Activated CD4-positive, alpha-beta T cell treated with anti-CD3 and anti-CD28 coated beads, Interleukin-2, amount 50 U/mL, for 24 hours (primary cell): Measurements from ENCODE around the gene C5orf58.
"Not testable (repeated sequence)": the region's sequence is repeated elsewhere in the genome, so short reads cannot be mapped to it uniquely, and the experiment has no call there.

ENCODE experiments used
- DNase-seq, 2 donors: peaks; one replicate each; pipeline ENCODE4 v3.0.0-alpha.2; 2020; ENCODE audit warnings: low read depth in 1 of 2, low spot score in 1 of 2

C5orf58 gene

GRCh38 chr5:170223360-170223759 lies 9.4 kb upstream of the C5orf58 start:
- DNase-seq: no peak

DNA sequence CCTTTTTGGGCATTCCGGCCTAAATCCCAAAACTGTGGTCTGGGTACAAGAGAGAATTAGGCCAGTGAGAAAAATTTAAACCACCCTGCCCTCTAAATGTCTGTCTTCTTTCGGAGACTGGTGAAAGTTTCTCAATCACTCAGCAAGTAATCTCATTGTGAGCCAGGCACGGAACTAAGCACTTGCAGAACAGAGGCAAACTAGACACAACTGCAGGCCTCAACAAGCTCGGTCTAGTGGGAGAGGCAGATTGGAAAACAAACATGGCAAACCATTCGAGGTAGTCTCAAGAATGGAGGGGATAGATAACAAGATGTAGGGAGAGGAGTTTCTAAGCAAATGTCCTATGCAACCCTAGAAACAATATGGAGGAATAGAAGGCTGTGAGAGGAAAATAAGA lies 8.9 kb upstream of the C5orf58 start:
- DNase-seq: no peak

- DNase-seq: peak; percentile 50 to 73
Measured at GRCh38 chr5:170225326-170226128, 7.3 kb upstream of the C5orf58 start.

DNA sequence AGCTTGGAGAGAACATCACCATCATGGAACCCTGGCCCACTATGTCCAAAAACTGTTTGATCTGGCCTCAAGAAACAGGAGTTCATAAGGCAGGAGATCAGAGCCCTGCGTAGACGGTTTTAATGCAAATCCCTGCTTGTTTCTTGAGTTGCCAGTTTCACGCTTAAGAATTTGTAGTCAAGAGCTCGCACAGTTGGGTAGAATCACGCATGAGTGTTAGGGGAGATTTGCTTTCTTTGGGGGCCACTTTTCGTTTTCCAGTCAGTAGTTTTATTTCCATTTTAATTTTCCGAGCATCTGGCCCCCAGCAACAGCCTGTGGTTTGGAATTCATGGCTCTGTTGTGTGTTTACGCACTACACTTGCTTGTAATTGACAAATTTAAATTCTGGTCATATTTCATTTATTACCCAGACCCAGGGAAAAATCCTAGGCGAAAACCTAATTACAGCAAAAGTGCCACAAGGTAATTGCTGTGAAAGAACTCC lies 6.6 kb upstream of the C5orf58 start:
- DNase-seq: no peak

DNA sequence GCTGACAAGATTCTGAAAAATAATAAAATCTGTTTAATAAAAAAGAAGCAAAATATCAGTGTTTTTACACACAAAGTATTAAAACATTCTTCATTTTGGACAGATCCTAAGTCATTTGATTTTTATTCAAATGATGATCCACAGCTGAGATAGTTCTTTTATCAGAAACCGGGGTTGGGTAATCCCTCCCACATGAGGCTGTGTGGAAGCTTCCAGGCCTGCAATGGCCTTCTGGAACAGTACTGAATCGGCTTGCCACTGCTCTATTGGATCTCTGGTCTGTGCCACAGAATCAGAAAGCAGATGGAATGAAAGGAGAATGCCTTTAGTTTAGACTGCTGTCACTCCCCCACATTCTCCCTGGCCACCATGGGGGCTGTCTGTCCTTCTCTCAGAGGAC lies 6.1 kb upstream of the C5orf58 start:
- no peak for DNase-seq

DNA sequence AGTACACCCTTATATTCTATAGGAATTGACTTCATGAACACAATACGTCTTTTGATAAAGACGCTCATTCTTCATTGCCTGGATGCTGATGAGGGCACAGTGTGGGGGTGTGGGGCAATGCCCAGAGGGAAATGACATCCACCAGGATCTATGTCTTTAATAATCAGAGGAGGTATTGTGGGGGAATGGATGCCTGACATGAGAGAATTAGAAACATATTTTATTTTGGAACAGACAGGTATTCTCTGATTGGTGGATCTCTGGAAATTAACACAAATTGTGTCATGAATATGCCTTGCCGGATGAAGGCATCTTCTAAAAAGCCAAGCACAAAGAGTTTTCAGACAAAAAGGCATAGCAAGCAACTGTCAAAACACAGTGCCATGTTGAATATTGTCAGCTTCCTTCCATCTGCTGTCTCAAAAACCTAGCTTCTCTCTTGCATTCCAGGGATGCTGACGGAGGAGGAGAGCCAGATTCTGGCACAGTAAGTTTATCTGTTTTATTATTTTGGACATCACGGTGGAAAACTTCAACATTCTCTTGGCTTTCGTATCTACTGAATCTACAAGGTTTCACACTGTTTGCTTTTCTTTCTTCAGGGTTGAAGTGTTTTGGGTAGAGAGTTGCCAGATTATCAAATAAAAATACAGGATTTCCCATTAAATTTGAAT lies 3.9 kb upstream of the C5orf58 start:
- DNase-seq: no peak

DNA sequence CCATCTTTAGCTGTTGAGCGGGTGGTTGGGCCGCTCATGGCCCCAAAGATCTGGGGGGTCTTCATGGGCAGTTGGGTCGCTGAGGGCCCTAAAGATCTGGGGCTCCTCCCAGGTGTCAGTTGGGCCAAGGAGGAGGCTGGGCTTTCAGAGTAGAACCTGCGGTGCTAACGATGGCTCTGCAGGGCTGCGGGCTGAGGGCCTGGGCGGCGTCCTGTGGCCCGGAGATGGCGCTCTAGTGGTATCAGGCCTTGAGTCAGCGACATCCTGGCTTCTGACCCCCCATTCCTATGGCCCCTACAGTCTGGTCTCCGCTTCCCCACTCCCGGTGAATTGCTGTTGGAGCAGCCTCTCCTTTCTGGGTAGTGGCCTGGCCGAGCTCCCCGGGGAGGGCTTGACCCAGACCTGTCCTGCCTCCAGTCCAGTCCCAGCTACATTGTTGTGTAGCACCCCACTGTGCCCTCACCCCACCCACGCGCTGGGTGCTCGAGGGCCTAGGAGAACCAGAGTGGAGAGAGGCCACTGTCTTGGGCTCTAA lies 640 bp downstream of the C5orf58 start:
- DNase-seq: no peak

DNA sequence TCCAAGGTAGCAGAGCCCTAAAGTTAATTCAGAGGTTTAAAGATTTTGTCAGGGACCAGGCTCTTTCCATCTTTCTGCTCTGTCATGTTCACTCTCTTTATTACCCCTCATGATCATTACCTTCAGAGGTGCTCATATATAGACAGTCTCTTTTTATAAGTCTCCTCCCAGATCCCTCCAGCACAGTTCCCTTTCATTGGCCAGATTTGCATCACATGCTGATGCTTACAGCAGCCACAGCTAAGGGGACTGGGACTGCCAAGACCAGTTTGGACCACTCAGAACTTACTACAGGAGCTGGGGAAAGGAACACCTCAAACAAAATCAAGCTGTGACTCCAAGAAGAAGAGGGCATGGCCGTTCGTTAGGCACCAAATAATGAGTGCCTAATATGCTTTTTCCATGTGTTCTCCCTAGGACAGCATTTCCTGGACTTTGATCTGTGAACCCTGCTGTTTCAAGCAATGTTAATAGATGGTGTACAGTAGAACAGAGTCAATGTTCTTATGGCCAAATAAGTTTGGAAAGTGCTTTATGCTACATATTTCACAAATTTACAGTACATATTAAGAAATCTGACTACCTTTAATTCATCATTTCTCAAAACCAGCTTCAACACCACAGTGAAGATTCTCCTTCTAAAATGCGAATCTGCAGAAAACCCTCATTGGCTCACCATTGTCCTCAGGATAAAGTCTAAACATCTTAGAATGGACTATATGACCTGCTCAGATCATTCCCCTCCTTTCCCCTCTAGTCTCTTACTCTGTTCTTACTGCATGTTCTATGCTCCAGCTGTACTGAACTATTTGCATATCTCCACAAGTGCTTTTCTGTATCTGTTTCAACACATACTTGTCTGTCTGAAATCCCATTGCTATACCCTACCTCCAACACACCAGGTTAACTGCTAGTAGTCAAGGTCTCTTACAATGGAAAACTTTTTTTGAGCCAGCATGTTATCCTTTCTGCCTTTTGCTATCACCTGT lies 3.4 kb downstream of the C5orf58 start:
- no peak for DNase-seq

DNA sequence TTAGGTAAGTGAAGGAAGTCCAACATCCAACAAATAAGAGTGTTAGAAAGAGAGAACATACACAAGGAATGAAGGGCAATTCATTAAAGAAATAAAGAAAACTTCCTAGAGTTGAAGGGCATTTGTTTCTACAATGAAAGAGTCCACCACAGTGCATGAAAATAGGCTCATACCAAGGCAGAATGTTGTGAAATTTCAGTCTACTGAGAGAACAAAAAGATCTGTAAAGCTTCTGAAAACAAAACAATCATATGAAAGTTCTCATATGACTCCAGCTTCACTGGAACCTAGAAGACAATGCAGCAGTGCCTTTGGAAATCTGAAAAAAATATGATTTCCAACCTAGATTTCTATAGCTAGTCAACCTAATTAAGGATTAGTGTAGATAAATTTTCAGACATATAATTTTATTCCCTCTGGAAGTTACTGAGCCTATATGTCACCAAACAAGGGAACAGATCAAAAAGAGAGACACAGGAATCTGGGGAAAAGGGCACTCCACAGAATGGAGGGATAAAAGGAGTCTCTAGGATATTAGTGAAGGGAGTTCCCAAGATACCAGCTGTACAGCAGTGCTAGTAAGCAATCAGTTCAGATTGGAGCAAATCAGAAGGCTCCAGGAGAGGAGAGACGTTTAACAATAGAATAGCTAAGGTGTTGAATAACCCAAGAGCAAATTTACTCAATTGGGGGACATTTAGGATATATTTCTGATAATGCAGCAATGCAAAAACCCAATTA lies 5.8 kb downstream of the C5orf58 start:
- no peak for DNase-seq

- not testable (repeated sequence) for DNase-seq
Measured at GRCh38 chr5:170245436-170245835, 12.7 kb downstream of the C5orf58 start.

DNA sequence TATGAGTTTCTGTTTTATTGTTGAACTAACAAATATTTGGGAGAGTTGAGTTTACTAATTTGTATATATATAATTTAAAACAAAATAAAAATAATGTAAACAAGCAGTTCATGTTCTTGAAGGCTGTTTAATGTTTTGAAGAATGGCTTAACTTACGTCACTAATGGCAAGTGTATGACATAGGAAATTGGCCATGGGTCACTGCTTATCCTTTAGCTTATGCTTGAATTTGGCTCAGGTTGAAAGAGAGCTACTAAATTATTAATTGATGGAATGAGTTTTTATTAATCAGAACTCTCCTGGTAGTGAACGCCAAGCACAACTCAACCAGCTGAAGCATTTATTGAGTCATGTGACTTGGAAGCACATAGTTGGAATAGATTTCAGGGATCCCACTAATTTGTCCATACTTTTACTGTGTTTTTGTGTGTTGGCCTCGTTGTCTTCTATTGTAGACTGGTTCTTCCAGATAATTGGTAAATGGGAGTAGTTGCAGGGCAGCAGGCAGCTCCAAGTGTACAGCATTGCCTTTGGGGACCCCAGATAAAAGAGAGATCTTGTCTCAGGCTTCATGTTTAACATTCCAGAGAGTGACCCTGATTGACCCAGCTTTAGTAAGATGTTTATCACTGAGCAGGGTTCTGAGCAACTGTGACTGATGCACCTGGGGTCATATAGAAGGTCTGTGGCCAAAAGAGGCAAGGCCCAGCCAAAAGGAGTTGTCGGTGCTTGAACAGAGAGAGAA lies 13.5 kb downstream of the C5orf58 start:
- DNase-seq: no peak

DNA sequence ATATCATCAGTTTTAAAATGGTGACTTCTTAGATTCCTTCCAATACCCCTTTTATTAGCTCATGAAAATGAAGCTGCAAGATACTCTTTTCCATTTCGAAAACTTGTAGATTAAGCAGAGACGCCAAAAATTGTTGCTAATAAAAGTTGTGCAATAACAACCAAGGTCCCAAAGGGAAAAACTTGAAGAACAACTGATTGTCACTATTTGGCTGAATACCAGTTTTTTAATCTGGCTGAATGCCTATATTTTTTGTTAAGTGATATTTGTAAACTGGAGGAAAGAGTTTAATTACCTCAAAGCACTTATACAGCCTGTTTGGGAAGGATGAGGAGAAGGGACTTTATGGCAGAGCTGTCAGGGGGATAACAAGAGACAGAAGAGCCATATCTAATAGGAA lies 14.6 kb downstream of the C5orf58 start:
- no peak for DNase-seq

GRCh38 chr5:170248172-170248930 lies 15.6 kb downstream of the C5orf58 start:
- DNase-seq: no peak

DNA sequence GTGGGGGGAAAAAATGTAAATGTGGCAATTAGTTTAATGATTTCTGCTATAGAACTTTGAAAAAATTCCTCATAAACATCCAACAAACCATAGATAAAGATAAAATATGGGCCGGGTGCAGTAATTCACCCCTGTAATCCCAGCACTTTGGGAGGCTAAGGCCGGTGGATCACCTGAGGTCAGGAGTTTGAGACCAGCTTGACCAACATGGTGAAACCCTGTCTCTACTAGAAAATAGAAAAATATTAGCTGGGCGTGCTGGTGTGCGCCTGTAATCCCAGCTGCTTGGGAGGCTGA lies 16.1 kb downstream of the C5orf58 start:
- not testable (repeated sequence) for DNase-seq

GRCh38 chr5:170249355-170249754 lies 16.6 kb downstream of the C5orf58 start:
- no peak for DNase-seq

DNA sequence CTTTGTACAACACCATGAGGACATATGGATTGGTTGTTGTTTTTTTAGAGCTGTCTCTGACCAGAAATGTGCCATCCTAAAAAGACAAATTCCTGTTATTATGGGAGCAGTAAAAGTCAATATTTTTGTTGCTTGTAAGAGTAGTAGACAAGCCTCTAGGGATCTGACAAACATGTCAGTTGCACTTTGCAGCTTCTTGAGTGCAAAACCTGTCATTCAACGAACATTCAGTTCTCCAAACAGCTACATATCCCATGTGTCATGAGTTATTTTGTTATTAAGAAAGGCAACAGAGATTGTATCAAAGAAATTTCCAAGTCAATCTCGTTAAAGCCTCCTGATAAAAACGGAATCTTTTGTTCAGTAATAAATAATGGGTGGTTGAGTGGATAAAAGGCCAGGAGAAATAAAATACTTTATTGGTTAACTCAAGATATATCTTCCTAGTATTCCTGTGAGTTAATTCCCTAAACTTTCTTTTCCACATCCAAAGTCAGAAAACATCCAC lies 18.1 kb downstream of the C5orf58 start:
- DNase-seq: no peak

- DNase-seq: no peak
Measured at GRCh38 chr5:170251462-170251861, 18.7 kb downstream of the C5orf58 start.

DNA sequence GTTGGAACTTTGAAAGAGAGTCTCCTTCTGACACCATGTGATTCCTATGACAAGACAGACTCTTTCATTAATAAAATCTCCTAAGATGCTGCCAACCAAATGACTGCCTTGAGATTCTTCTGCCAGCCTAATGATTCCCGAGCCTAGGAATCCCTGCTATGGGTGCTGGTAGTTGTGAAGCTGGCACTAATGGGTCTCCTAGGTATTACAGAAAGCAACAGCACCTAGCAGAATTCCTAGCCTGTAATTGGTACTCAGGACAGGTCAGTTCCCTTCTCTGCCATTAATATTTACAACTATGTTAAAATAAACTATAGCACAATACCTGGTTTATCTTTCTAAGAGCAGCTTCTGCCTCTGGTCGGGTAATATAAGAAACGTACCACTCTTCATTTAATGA lies 19.3 kb downstream of the C5orf58 start:
- no peak for DNase-seq
